CD4-positive, alpha-beta memory T cell (primary cell): ENCODE data around the gene ZMYM2. TPM values are rescaled to one million over a fixed set of nuclear protein-coding genes. Genes with fewer than 3 reads are reported as not detected.

Source experiments
- CTCF ChIA-PET: fragments of 350-600 bp; sonication (Branson Sonifier 250); formaldehyde crosslinking; loops from one replicate; lab custom pipeline; 2021; ENCODE audit warnings: inconsistent platforms; ENCODE audit not compliant: partially characterized antibody; lab: Charles Lee
- POLR2A ChIA-PET: fragments of 350-600 bp; sonication (Branson Sonifier 250); formaldehyde crosslinking; loops from one replicate; lab custom pipeline; 2021; ENCODE audit not compliant: partially characterized antibody; lab: Charles Lee
- DNase-seq, 5 donors: peaks; one replicate each; pipeline versions ENCODE4 v3.0.0 to v3.0.0-alpha.2; 2020 to 2022; ENCODE audit warnings: mixed read lengths in 1 of 5
- H3K27ac ChIP-seq: one replicate; pipeline ENCODE4 v1.7.0; 2013; ENCODE audit warnings: low read depth, low read length
- H3K27me3 ChIP-seq: 2 replicates; pipeline ENCODE4 v1.7.0; 2013; ENCODE audit warnings: mild to moderate bottlenecking, low read length, moderate library complexity; ENCODE audit not compliant: insufficient read depth
- H3K36me3 ChIP-seq: 2 replicates; pipeline ENCODE4 v1.7.0; 2013; ENCODE audit warnings: mild to moderate bottlenecking, low read length, moderate library complexity; ENCODE audit not compliant: insufficient read depth
- H3K4me1 ChIP-seq: 2 replicates; pipeline ENCODE4 v1.7.0; 2013; ENCODE audit warnings: mild to moderate bottlenecking, low read length, moderate library complexity; ENCODE audit not compliant: insufficient read depth
- H3K4me3 ChIP-seq, 2 donors: one replicate each; pipeline ENCODE4 v1.7.0; 2013; ENCODE audit warnings: low read length in 2 of 2, mild to moderate bottlenecking in 1 of 2
- H3K9me3 ChIP-seq, 2 donors: one replicate each; pipeline ENCODE4 v1.7.0; 2013; ENCODE audit warnings: low read length in 2 of 2, control low read depth in 1 of 2; ENCODE audit not compliant: control insufficient read depth in 1 of 2
- H3K27ac Mint-ChIP-seq, 7 donors: one replicate each; pipeline ENCODE4 v1.8.0; 2020 to 2021; ENCODE audit warnings: mixed read lengths in 7 of 7, mild to moderate bottlenecking in 6 of 7, inconsistent platforms in 3 of 7, moderate library complexity in 3 of 7
- H3K27me3 Mint-ChIP-seq, 2 donors: one replicate each; pipeline ENCODE4 v1.8.0; 2020 to 2021; ENCODE audit warnings: mixed read lengths in 2 of 2
- H3K36me3 Mint-ChIP-seq, 2 donors: one replicate each; pipeline ENCODE4 v1.8.0; 2020 to 2021; ENCODE audit warnings: mixed read lengths in 2 of 2, inconsistent platforms in 1 of 2, mild to moderate bottlenecking in 1 of 2
- H3K4me1 Mint-ChIP-seq, 4 donors: one replicate each; pipeline ENCODE4 v1.8.0; 2020 to 2021; ENCODE audit warnings: mixed read lengths in 4 of 4, mild to moderate bottlenecking in 1 of 4
- H3K4me3 Mint-ChIP-seq, 8 donors: one replicate each; pipeline ENCODE4 v1.8.0; 2020 to 2021; ENCODE audit warnings: mixed read lengths in 8 of 8, mild to moderate bottlenecking in 7 of 8, moderate library complexity in 6 of 8, inconsistent platforms in 3 of 8
- H3K9me3 Mint-ChIP-seq, 8 donors: one replicate each; pipeline ENCODE4 v1.8.0; 2020 to 2021; ENCODE audit warnings: mixed read lengths in 8 of 8, mild to moderate bottlenecking in 5 of 8, inconsistent platforms in 3 of 8, moderate library complexity in 1 of 8
- intact Hi-C: fragments of 100-400 bp; cut with micrococcal nuclease; formaldehyde crosslinking; loops from one replicate; pipeline ENCODE4 v1.15.1; 2023
- polyA plus RNA-seq, 2 donors: library from polyadenylated mRNA; unstranded; fragments of 300-500 nt; fragmentation: Illumina TruSeq; gene quantifications; one replicate each; pipeline ENCODE4 v1.2.3, GENCODE V29; 2021
- total RNA-seq, 2 experiments: library from RNA; stranded (reverse); gene quantifications; one replicate each; pipeline ENCODE4 v1.2.3, GENCODE V29; 2021

Gene ZMYM2
- total and polyA plus RNA-seq, 4 experiments from 2014 or later: 7.9 to 110 (median 59.4) TPM

DNA sequence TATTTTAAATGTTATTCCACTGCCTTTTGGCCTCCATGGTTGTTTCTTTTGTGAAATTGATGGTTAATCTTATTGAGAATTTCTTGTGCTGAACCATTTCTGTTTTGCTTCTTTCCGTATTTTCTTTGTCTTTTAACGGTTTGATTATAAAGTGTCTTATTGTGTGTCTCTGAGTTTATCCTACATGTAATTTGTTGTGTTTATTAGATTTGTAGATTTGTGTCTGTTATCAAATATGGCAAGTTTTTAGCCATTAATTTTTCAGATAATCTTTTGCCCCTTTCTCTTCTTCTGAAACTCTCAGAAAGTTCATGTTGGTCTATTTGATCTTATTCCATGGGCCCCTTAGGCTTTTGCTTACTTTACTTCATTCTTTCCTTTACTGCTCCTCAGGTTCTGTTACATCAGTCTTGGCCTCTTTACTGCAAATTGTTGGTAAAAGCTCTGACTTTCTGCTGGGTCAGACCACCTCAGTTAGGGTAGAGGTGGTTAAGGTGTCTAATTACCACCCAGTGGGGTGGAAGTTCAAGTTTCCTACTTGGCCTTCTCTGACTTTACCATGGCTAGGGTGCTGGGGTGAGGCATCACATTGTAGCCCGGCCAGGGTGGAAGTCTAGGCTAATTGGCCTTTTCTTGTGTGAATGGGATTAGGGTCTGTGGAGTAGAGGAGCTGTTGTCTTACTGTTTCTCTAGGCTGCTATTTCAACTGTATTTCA is 58.3 kb downstream of the ZMYM2 start:
- H3K27me3 Mint-ChIP-seq: no peaks in the 10 kb centered on the region
- Histone ChIP-seq H3K4me1 (no peaks in the 10 kb centered on the region), H3K27ac (no peak overlapping the region), H3K4me3 (no peak overlapping the region), H3K36me3 (peaks cover 4% of the 10 kb centered on the region), H3K27me3 (no peaks in the 10 kb centered on the region), H3K9me3 (peaks cover 5 to 14% of the 10 kb centered on the region in 2 donors)
- intact Hi-C loops: no loop called here
- DNase-seq: no peak
- peak overlapping the region in 2 of 8 donors; percentile 40 to 43 for H3K4me3 Mint-ChIP-seq
- H3K4me1 Mint-ChIP-seq: peaks cover 18 to 35% (median 32%) of the 10 kb centered on the region in 4 donors
- ChIA-PET CTCF (no interaction called here), POLR2A (interaction anchor here (0.5 kb wide), 1 partner anchor 13 kb away, joined by 3 read pairs; no protein-coding TSS in a partner anchor)
- H3K27ac Mint-ChIP-seq: no peak overlapping the region
- H3K9me3 Mint-ChIP-seq: peaks cover 0 to 32% (median 28%) of the 10 kb centered on the region in 8 donors
- H3K36me3 Mint-ChIP-seq: peaks cover 77 to 80% of the 10 kb centered on the region in 2 donors

- no peak for DNase-seq
- peaks cover 0 to 32% (median 28%) of the 10 kb centered on the region in 8 donors for H3K9me3 Mint-ChIP-seq
- peaks cover 22 to 40% (median 35%) of the 10 kb centered on the region in 4 donors for H3K4me1 Mint-ChIP-seq
- ChIA-PET CTCF (no interaction called here), POLR2A (no interaction called here)
- Histone ChIP-seq H3K36me3 (peaks cover 4% of the 10 kb centered on the region), H3K4me3 (no peak overlapping the region), H3K9me3 (peaks cover 5 to 14% of the 10 kb centered on the region in 2 donors), H3K27me3 (no peaks in the 10 kb centered on the region), H3K27ac (no peak overlapping the region), H3K4me1 (no peaks in the 10 kb centered on the region)
- intact Hi-C loops: no loop called here
- H3K36me3 Mint-ChIP-seq: peaks cover 80 to 81% of the 10 kb centered on the region in 2 donors
- H3K27me3 Mint-ChIP-seq: no peaks in the 10 kb centered on the region
- H3K4me3 Mint-ChIP-seq: peak overlapping the region in 1 of 8 donors; percentile 40
- no peak overlapping the region for H3K27ac Mint-ChIP-seq
These were observed 58.8 kb downstream of the ZMYM2 start for GRCh38 chr13:20017365-20017711.

DNA sequence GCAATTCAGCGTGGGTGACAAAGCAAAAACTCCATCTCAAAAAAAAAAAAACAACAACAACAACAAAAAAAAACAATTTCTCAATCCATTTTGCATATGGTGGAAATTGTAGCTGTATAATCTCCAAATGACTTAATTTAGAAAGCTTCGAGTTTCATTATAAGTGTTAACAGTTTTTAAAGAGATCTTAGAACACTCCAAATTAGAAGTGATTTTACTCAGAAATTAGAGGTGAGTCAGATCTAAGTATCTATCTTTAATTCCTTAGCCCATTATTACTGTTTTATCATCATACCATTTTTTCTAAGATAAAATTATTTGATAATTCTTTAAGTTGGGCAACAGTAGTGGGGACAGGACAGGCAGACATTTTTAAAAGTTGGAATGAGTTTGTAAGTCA is 60.5 kb downstream of the ZMYM2 start:
- H3K9me3 Mint-ChIP-seq: peaks cover 0 to 27% (median 23%) of the 10 kb centered on the region in 8 donors
- CTCF ChIA-PET: interaction anchor here (0.7 kb wide), 1 partner anchor 81 kb away, joined by 3 read pairs; no protein-coding TSS in a partner anchor
- H3K27me3 ChIP-seq: no peaks in the 10 kb centered on the region
- no peak overlapping the region for H3K4me3 ChIP-seq
- intact Hi-C loops: no loop called here
- no peaks in the 10 kb centered on the region for H3K4me1 ChIP-seq
- H3K4me1 Mint-ChIP-seq: peaks cover 13 to 30% (median 23%) of the 10 kb centered on the region in 4 donors
- peaks cover 4% of the 10 kb centered on the region for H3K36me3 ChIP-seq
- peak overlapping the region in 1 of 7 donors; percentile 8 for H3K27ac Mint-ChIP-seq
- DNase-seq: no peak
- H3K27ac ChIP-seq: no peak overlapping the region
- no peaks in the 10 kb centered on the region for H3K27me3 Mint-ChIP-seq
- peaks cover 5 to 14% of the 10 kb centered on the region in 2 donors for H3K9me3 ChIP-seq
- H3K4me3 Mint-ChIP-seq: no peak overlapping the region
- peaks cover 65 to 71% of the 10 kb centered on the region in 2 donors for H3K36me3 Mint-ChIP-seq
- POLR2A ChIA-PET: interaction anchor here (0.6 to 0.9 kb wide), 3 partner anchors 59 to 380 kb away, joined by 3 to 4 read pairs (median 3); no protein-coding TSS in a partner anchor

DNA sequence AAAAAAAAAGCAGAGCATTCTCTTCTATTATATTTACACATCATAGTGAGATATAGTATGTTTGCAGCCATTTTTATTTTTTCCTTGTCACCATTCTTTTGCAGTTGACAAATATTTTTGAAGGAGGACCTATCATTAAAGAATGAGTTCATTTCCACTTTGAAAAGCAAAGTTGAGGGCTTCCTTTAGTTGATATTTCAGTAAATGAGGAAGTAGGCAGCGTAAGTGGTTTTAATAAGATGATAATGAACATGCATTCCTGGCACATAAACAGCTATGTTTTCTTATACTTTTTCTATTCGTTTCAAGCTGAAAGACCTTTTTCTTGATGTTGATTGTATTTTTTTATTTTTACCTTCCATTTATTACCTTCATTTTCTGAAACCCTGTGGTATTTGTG is 66.2 kb downstream of the ZMYM2 start:
- DNase-seq: no peak
- peaks cover 9 to 15% (median 14%) of the 10 kb centered on the region in 4 donors for H3K4me1 Mint-ChIP-seq
- H3K9me3 ChIP-seq: no peaks in the 10 kb centered on the region
- H3K4me3 ChIP-seq: no peak overlapping the region
- H3K27ac ChIP-seq: no peak overlapping the region
- H3K9me3 Mint-ChIP-seq: no peaks in the 10 kb centered on the region
- no peak overlapping the region for H3K4me3 Mint-ChIP-seq
- H3K27me3 ChIP-seq: no peaks in the 10 kb centered on the region
- CTCF ChIA-PET: no interaction called here
- peaks cover 36 to 63% of the 10 kb centered on the region in 2 donors for H3K36me3 Mint-ChIP-seq
- no peaks in the 10 kb centered on the region for H3K4me1 ChIP-seq
- POLR2A ChIA-PET: no interaction called here
- H3K36me3 ChIP-seq: peaks cover 11% of the 10 kb centered on the region
- intact Hi-C loops: no loop called here
- H3K27ac Mint-ChIP-seq: peak overlapping the region in 1 of 7 donors; percentile 57
- no peaks in the 10 kb centered on the region for H3K27me3 Mint-ChIP-seq

- H3K27me3 Mint-ChIP-seq: no peaks in the 10 kb centered on the region
- H3K4me1 Mint-ChIP-seq: peaks cover 0 to 14% (median 5%) of the 10 kb centered on the region in 4 donors
- Histone ChIP-seq H3K4me3 (no peak overlapping the region), H3K27me3 (no peaks in the 10 kb centered on the region), H3K4me1 (no peaks in the 10 kb centered on the region), H3K27ac (no peak overlapping the region), H3K9me3 (no peaks in the 10 kb centered on the region), H3K36me3 (peaks cover 16% of the 10 kb centered on the region)
- ChIA-PET CTCF (no interaction called here), POLR2A (no interaction called here)
- peaks cover 41 to 63% of the 10 kb centered on the region in 2 donors for H3K36me3 Mint-ChIP-seq
- H3K27ac Mint-ChIP-seq: no peak overlapping the region
- no peaks in the 10 kb centered on the region for H3K9me3 Mint-ChIP-seq
- intact Hi-C loops: no loop called here
- H3K4me3 Mint-ChIP-seq: no peak overlapping the region
- no peak for DNase-seq
These were observed 70.4 kb downstream of the ZMYM2 start for GRCh38 chr13:20028953-20029352.

GRCh38 chr13:20033486-20033885 is 75.0 kb downstream of the ZMYM2 start:
- Mint-ChIP-seq H3K27ac (peak overlapping the region in 1 of 7 donors; percentile 15), H3K4me1 (peaks cover 7 to 22% (median 13%) of the 10 kb centered on the region in 4 donors), H3K9me3 (peaks cover 0 to 5% (median 0%) of the 10 kb centered on the region in 8 donors), H3K4me3 (no peak overlapping the region), H3K27me3 (no peaks in the 10 kb centered on the region), H3K36me3 (peaks cover 62 to 69% of the 10 kb centered on the region in 2 donors)
- H3K27me3 ChIP-seq: no peaks in the 10 kb centered on the region
- no peak overlapping the region for H3K27ac ChIP-seq
- H3K4me1 ChIP-seq: peaks cover 5% of the 10 kb centered on the region
- no peaks in the 10 kb centered on the region for H3K9me3 ChIP-seq
- H3K36me3 ChIP-seq: peaks cover 23% of the 10 kb centered on the region
- ChIA-PET POLR2A (no interaction called here), CTCF (interaction anchor here (2.0 kb wide), 1 partner anchor 48 kb away, joined by 6 read pairs; no protein-coding TSS in a partner anchor)
- no peak overlapping the region for H3K4me3 ChIP-seq
- intact Hi-C loops: no loop called here
- no peak for DNase-seq

GRCh38 chr13:20035130-20035529 is 76.6 kb downstream of the ZMYM2 start:
- H3K27me3 ChIP-seq: no peaks in the 10 kb centered on the region
- ChIA-PET POLR2A (no interaction called here), CTCF (interaction anchor here (2.0 kb wide), 1 partner anchor 50 kb away, joined by 6 read pairs; no protein-coding TSS in a partner anchor)
- H3K4me1 ChIP-seq: peaks cover 5% of the 10 kb centered on the region
- Mint-ChIP-seq H3K27ac (peak overlapping the region in 2 of 7 donors; percentile 53 to 62), H3K36me3 (peaks cover 76 to 77% of the 10 kb centered on the region in 2 donors), H3K4me3 (no peak overlapping the region), H3K9me3 (peaks cover 0 to 5% (median 0%) of the 10 kb centered on the region in 8 donors), H3K27me3 (no peaks in the 10 kb centered on the region), H3K4me1 (peaks cover 21 to 33% (median 26%) of the 10 kb centered on the region in 4 donors)
- DNase-seq: no peak
- peaks cover 24% of the 10 kb centered on the region for H3K36me3 ChIP-seq
- H3K4me3 ChIP-seq: no peak overlapping the region
- intact Hi-C loops: no loop called here
- H3K9me3 ChIP-seq: no peaks in the 10 kb centered on the region
- H3K27ac ChIP-seq: no peak overlapping the region
